OCI-LY3 (cell line): ENCODE results near the gene VAV3.

Experiments
- H2AFZ ChIP-seq: fragments of 200-600, 300-600 bp; shearing (Covaris generic); 2 replicates; pipeline ENCODE4 v1.6.0; 2014; ENCODE audit warnings: antibody characterized with exemption, low read depth, low read length
- H3K27ac ChIP-seq: fragments of 200-600, 300-600 bp; sonication (generic); 2 replicates; pipeline ENCODE4 v1.5.1; 2014; ENCODE audit warnings: mild to moderate bottlenecking, low read length, moderate library complexity, mixed read lengths
- H3K27me3 ChIP-seq: fragments of 200-600, 300-600 bp; sonication (generic); 2 replicates; pipeline ENCODE4 v1.6.1; 2014; ENCODE audit warnings: low read depth, low read length, mixed read lengths
- H3K36me3 ChIP-seq: fragments of 200-600, 300-600 bp; sonication (generic); replicated peaks from 2 replicates; pipeline ENCODE3; 2014; ENCODE audit warnings: low read depth, low read length, mixed read lengths
- H3K4me1 ChIP-seq: fragments of 300-600, 200-600 bp; sonication (generic); 2 replicates; pipeline ENCODE4 v1.6.1; 2014; ENCODE audit warnings: low read length, mixed read lengths
- H3K4me2 ChIP-seq: fragments of 200-600, 300-600 bp; sonication (generic); 2 replicates; pipeline ENCODE4 v1.6.1; 2014; ENCODE audit warnings: low read length, mixed read lengths
- H3K4me3 ChIP-seq: fragments of 300-600, 200-600 bp; sonication (generic); 2 replicates; pipeline ENCODE4 v1.5.1; 2014; ENCODE audit warnings: antibody characterized with exemption, mild to moderate bottlenecking, low read length, moderate library complexity
- H3K79me2 ChIP-seq: fragments of 300-600, 200-600 bp; shearing (Covaris generic); 2 replicates; pipeline ENCODE4 v1.6.1; 2014; ENCODE audit warnings: mild to moderate bottlenecking, low read length, mixed read lengths
- H3K9ac ChIP-seq: fragments of 300-600, 200-600 bp; shearing (Covaris generic); 2 replicates; pipeline ENCODE4 v1.6.0; 2014; ENCODE audit warnings: mild to moderate bottlenecking, low read length, moderate library complexity
- H3K9me3 ChIP-seq: fragments of 200-600, 300-600 bp; shearing (Covaris generic); 2 replicates; pipeline ENCODE4 v1.6.1; 2014; ENCODE audit warnings: low read length, mixed read lengths; ENCODE audit not compliant: insufficient read depth
- H4K20me1 ChIP-seq: fragments of 200-600, 300-600 bp; sonication (generic); 2 replicates; pipeline ENCODE4 v1.6.1; 2016; ENCODE audit warnings: low read length, mixed read lengths; ENCODE audit not compliant: insufficient read depth
- EZH2phosphoT487 ChIP-seq: fragments of 200-600 bp; shearing (Covaris generic); IDR thresholded peaks from 2 replicates; pipeline ENCODE4 v1.6.1; 2018; ENCODE audit warnings: antibody characterized with exemption, mixed run types, low read depth
- TF ChIP-seq, protein P1 (sequence below): fragments of 200-600, 300-600 bp; sonication (generic); IDR thresholded peaks from 2 replicates; pipeline ENCODE4 v1.5.1; 2014; ENCODE audit warnings: antibody characterized with exemption, low read length, low read depth

Gene VAV3

DNA sequence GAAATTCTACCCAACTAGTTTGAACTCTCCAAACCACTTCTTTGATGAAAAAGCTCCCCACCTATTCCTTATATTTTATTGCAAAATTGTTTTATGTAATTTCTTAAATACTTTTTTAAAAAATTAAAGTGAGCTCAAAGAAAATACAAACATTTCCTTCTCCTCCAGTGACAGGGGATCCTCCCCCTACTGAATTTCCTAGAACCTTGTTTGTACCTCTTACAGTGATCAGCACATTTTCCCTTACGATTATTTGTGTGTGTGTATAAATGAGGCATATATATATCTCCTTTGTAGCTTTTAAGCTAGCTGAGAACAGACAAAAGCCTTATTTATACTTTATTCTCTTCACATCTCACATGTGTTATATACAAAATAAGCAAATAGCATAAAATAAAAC is 44.4 kb downstream of the VAV3 start:
- Histone ChIP-seq H2AFZ (no peak overlapping the region), H3K79me2 (no peaks in the 10 kb centered on the region), H4K20me1 (no peaks in the 10 kb centered on the region)

DNA sequence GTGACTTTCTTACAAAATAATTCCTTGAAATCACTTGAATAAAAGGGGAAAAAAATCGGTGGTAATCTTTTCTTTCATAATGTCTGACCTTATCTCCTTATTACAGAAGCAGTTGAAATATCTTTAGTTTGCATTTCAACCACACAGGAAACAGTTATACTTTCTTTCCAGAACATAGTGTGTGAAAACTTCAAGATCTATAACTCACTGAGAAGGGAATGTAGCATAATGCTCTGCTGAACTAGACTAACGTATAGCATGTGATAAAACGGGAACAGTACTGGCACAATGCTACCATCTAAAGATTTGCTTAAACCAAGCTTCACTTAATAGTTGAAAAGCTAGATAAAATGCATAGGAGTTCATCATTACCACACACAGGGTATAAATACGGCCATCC is 45.0 kb downstream of the VAV3 start:
- H2AFZ ChIP-seq, result no peak overlapping the region
- H3K79me2 ChIP-seq, result no peaks in the 10 kb centered on the region
- H3K27me3 ChIP-seq, result no peaks in the 10 kb centered on the region
- no peak overlapping the region for H3K27ac ChIP-seq
- no peaks in the 10 kb centered on the region for H3K36me3 ChIP-seq
- no peak overlapping the region for H3K4me2 ChIP-seq
- no peaks in the 10 kb centered on the region for H4K20me1 ChIP-seq
- no peak overlapping the region for H3K9ac ChIP-seq
- no peaks in the 10 kb centered on the region for H3K4me1 ChIP-seq
- TF ChIP-seq, protein P1, sequence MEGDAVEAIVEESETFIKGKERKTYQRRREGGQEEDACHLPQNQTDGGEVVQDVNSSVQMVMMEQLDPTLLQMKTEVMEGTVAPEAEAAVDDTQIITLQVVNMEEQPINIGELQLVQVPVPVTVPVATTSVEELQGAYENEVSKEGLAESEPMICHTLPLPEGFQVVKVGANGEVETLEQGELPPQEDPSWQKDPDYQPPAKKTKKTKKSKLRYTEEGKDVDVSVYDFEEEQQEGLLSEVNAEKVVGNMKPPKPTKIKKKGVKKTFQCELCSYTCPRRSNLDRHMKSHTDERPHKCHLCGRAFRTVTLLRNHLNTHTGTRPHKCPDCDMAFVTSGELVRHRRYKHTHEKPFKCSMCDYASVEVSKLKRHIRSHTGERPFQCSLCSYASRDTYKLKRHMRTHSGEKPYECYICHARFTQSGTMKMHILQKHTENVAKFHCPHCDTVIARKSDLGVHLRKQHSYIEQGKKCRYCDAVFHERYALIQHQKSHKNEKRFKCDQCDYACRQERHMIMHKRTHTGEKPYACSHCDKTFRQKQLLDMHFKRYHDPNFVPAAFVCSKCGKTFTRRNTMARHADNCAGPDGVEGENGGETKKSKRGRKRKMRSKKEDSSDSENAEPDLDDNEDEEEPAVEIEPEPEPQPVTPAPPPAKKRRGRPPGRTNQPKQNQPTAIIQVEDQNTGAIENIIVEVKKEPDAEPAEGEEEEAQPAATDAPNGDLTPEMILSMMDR, result no peak
- TF ChIP-seq EZH2phosphoT487, result no peak
- no peaks in the 10 kb centered on the region for H3K9me3 ChIP-seq
- no peak overlapping the region for H3K4me3 ChIP-seq

More for the DNA sequence above, 44.4 kb downstream of the VAV3 start:
- H3K9me3 ChIP-seq, result no peaks in the 10 kb centered on the region
- no peaks in the 10 kb centered on the region for H3K27me3 ChIP-seq
- no peaks in the 10 kb centered on the region for H3K4me1 ChIP-seq
- no peak overlapping the region for H3K27ac ChIP-seq
- no peak overlapping the region for H3K9ac ChIP-seq
- TF ChIP-seq, protein P1, result no peak
- TF ChIP-seq EZH2phosphoT487, result no peak
- H3K4me2 ChIP-seq, result no peak overlapping the region
- H3K36me3 ChIP-seq, result no peaks in the 10 kb centered on the region
- no peak overlapping the region for H3K4me3 ChIP-seq

DNA sequence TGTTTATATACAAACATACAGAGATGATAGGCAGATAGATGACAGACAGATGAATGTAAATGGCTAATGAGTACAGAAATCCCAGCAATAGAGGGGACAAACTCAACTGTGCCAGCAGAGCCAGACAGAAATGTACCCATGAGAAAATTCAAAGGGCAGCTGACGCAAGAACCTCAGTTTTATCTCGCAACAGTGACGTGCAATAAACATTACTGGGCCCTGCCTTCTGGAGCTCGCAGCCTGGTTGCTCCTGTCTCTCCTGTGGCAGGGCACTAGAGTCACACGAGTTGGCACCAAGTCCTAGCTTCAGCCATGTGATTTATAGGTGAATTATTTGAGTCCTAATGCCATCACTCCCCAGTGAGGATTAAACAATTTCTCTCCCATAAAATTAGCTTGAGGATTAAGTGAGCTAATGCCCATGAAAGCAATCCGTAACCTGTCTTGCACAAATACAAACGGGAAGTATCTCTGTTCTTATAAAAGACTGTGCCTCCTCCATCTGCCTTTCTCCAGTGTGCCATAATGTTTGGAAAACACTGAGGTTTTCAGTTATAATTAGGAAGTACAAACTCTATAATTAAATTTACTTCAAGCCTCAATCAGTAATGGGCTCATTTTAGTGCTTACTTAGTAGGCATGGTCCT is 50.7 kb downstream of the VAV3 start:
- no peak overlapping the region for H3K4me2 ChIP-seq
- no peak overlapping the region for H3K27ac ChIP-seq
- H3K4me3 ChIP-seq, result no peak overlapping the region
- no peaks in the 10 kb centered on the region for H3K27me3 ChIP-seq
- H3K9ac ChIP-seq, result no peak overlapping the region
- H3K36me3 ChIP-seq, result no peaks in the 10 kb centered on the region
- no peaks in the 10 kb centered on the region for H3K4me1 ChIP-seq
- TF ChIP-seq EZH2phosphoT487, result no peak
- TF ChIP-seq, protein P1, result no peak
- no peaks in the 10 kb centered on the region for H3K9me3 ChIP-seq
- no peak overlapping the region for H2AFZ ChIP-seq
- no peaks in the 10 kb centered on the region for H3K79me2 ChIP-seq
- no peaks in the 10 kb centered on the region for H4K20me1 ChIP-seq

DNA sequence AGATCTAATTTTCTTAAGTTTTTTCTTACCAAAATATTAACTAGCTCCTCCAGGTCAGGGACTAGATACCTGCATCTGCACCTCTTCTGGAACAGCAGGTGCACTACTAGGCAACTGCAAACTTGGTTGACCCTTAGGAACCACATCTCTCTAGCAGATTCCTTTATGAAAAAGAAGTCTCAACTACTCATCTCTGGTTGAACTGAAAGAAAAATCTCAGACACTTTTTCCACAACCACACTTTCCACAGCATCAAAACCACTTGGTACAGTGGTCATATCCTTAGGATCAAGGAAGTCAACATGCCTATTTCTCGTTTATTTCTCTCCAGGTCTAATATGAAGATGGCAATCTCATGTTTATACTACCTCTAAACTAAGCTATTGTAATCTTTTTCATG is 52.3 kb downstream of the VAV3 start:
- Histone ChIP-seq H3K4me1 (no peaks in the 10 kb centered on the region), H3K4me3 (no peak overlapping the region), H3K27me3 (no peaks in the 10 kb centered on the region), H3K9ac (no peak overlapping the region), H4K20me1 (no peaks in the 10 kb centered on the region), H3K9me3 (no peaks in the 10 kb centered on the region), H3K4me2 (no peak overlapping the region), H2AFZ (no peak overlapping the region), H3K36me3 (no peaks in the 10 kb centered on the region), H3K79me2 (no peaks in the 10 kb centered on the region), H3K27ac (no peak overlapping the region)
- TF ChIP-seq, protein P1, result no peak
- TF ChIP-seq EZH2phosphoT487, result no peak
